ENCODE measurements around the gene RAD51. TPM values are rescaled to one million over a fixed set of nuclear protein-coding genes. Genes with fewer than 3 reads are reported as not detected.

Gene RAD51
- total RNA-seq, 1 donor from 2014 or later, result 0.98 TPM

- TF ChIP-seq, protein P1, sequence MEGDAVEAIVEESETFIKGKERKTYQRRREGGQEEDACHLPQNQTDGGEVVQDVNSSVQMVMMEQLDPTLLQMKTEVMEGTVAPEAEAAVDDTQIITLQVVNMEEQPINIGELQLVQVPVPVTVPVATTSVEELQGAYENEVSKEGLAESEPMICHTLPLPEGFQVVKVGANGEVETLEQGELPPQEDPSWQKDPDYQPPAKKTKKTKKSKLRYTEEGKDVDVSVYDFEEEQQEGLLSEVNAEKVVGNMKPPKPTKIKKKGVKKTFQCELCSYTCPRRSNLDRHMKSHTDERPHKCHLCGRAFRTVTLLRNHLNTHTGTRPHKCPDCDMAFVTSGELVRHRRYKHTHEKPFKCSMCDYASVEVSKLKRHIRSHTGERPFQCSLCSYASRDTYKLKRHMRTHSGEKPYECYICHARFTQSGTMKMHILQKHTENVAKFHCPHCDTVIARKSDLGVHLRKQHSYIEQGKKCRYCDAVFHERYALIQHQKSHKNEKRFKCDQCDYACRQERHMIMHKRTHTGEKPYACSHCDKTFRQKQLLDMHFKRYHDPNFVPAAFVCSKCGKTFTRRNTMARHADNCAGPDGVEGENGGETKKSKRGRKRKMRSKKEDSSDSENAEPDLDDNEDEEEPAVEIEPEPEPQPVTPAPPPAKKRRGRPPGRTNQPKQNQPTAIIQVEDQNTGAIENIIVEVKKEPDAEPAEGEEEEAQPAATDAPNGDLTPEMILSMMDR (IDR thresholded peaks at IDR 0.05), result no peak
- H3K4me1 ChIP-seq, result no peaks in the 10 kb centered on the region
- H3K27ac ChIP-seq, result no peak overlapping the region
- ATAC-seq (no peak), DNase-seq (no peak)
- H3K4me3 ChIP-seq, result no peak overlapping the region
- no peaks in the 10 kb centered on the region for H3K27me3 ChIP-seq
- no peaks in the 10 kb centered on the region for H3K36me3 ChIP-seq
- intact Hi-C loops (cut with DNase I), result no loop called here
- H3K9me3 ChIP-seq, result no peaks in the 10 kb centered on the region
Observed at GRCh38 chr15:40706121-40706520, 11.1 kb downstream of the RAD51 start.

- Histone ChIP-seq H3K36me3 (no peaks in the 10 kb centered on the region), H3K9me3 (no peaks in the 10 kb centered on the region), H3K27me3 (no peaks in the 10 kb centered on the region), H3K27ac (no peak overlapping the region), H3K4me3 (no peak overlapping the region), H3K4me1 (no peaks in the 10 kb centered on the region)
- DNase-seq (no peak), ATAC-seq (no peak)
- intact Hi-C loops (cut with DNase I), result no loop called here
- TF ChIP-seq, protein P1 (IDR thresholded peaks at IDR 0.05), result no peak
Observed at GRCh38 chr15:40714144-40714543, 19.2 kb downstream of the RAD51 start.

GRCh38 chr15:40716165-40716564, 21.2 kb downstream of the RAD51 start:
- no peak for ATAC-seq

GRCh38 chr15:40721701-40722100, 26.7 kb downstream of the RAD51 start:
- Histone ChIP-seq H3K27ac (no peak overlapping the region), H3K27me3 (no peaks in the 10 kb centered on the region), H3K36me3 (no peaks in the 10 kb centered on the region), H3K4me3 (no peak overlapping the region), H3K4me1 (no peaks in the 10 kb centered on the region), H3K9me3 (no peaks in the 10 kb centered on the region)
- TF ChIP-seq, protein P1 (IDR thresholded peaks at IDR 0.05), result no peak
- intact Hi-C loops (cut with DNase I), result no loop called here
- ATAC-seq (no peak), DNase-seq (no peak)

More at GRCh38 chr15:40716165-40716564, 21.2 kb downstream of the RAD51 start:
- no peaks in the 10 kb centered on the region for H3K4me1 ChIP-seq
- H3K27me3 ChIP-seq, result no peaks in the 10 kb centered on the region
- H3K9me3 ChIP-seq, result no peaks in the 10 kb centered on the region
- H3K4me3 ChIP-seq, result no peak overlapping the region
- intact Hi-C loops (cut with DNase I), result no loop called here
- no peak for DNase-seq
- no peaks in the 10 kb centered on the region for H3K36me3 ChIP-seq
- no peak overlapping the region for H3K27ac ChIP-seq
- TF ChIP-seq, protein P1 (IDR thresholded peaks at IDR 0.05), result no peak

DNA sequence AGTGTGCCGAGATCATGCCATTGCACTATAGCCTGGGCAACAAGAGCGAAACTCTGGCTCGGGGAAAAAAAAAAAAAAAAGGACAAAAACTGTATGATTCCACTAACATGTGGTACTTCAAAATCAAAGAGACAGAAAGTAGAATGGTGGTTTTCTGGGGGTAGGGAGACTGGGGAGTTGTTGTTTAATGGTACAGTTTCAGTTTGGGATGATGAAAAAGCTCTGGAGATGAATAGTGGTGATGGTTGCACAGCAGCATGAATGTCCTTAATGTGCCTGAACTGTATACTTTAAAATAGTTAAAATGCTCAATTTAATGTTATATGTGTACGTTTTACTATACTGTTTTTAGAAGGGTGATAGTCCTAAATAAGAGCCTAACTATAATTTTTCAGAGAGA, 27.4 kb downstream of the RAD51 start:
- TF ChIP-seq, protein P1 (IDR thresholded peaks at IDR 0.05), result no peak

GRCh38 chr15:40722934-40723333, 28.0 kb downstream of the RAD51 start:
- ATAC-seq (no peak), DNase-seq (no peak)
- intact Hi-C loops (cut with DNase I), result no loop called here
- Histone ChIP-seq H3K9me3 (no peaks in the 10 kb centered on the region), H3K27me3 (no peaks in the 10 kb centered on the region), H3K27ac (no peak overlapping the region), H3K36me3 (no peaks in the 10 kb centered on the region), H3K4me1 (no peaks in the 10 kb centered on the region), H3K4me3 (no peak overlapping the region)
- TF ChIP-seq, protein P1 (IDR thresholded peaks at IDR 0.05), result no peak

More for the DNA sequence above, 27.4 kb downstream of the RAD51 start:
- Histone ChIP-seq H3K27me3 (no peaks in the 10 kb centered on the region), H3K4me3 (no peak overlapping the region), H3K27ac (no peak overlapping the region), H3K4me1 (no peaks in the 10 kb centered on the region), H3K36me3 (no peaks in the 10 kb centered on the region), H3K9me3 (no peaks in the 10 kb centered on the region)
- DNase-seq (no peak), ATAC-seq (no peak)
- intact Hi-C loops (cut with DNase I), result no loop called here

Data from upper lobe of right lung (tissue), 1 donor.